Activated T-cell treated with anti-CD3 and anti-CD28 coated beads for 24 hours (primary cell): ENCODE data around the gene FADS2.

Experiments
- DNase-seq: peaks from one replicate; pipeline ENCODE4 v3.0.0-alpha.2; 2020; ENCODE audit warnings: low read depth

FADS2 gene

GRCh38 chr11:61905801-61906521, 77.9 kb downstream of the FADS2 start:
- DNase-seq: no peak

- DNase-seq: no peak
Measured at GRCh38 chr11:61906522-61906909, 78.4 kb downstream of the FADS2 start.

GRCh38 chr11:61907282-61907681, 79.2 kb downstream of the FADS2 start:
- DNase-seq: no peak

- no peak for DNase-seq
Measured at GRCh38 chr11:61907871-61908729, 80.0 kb downstream of the FADS2 start.

GRCh38 chr11:61908730-61909316, 80.7 kb downstream of the FADS2 start:
- DNase-seq: no peak

- no peak for DNase-seq
Measured at GRCh38 chr11:61910187-61911127, 82.4 kb downstream of the FADS2 start.

GRCh38 chr11:61911128-61911700, 83.1 kb downstream of the FADS2 start:
- no peak for DNase-seq

GRCh38 chr11:61911701-61912529, 83.8 kb downstream of the FADS2 start:
- DNase-seq: no peak

- DNase-seq: no peak
Measured at GRCh38 chr11:61912530-61912898, 84.4 kb downstream of the FADS2 start.

GRCh38 chr11:61912991-61913698, 85.0 kb downstream of the FADS2 start:
- no peak for DNase-seq

GRCh38 chr11:61913699-61914395, 85.7 kb downstream of the FADS2 start:
- no peak for DNase-seq

GRCh38 chr11:61914471-61915171, 86.5 kb downstream of the FADS2 start:
- no peak for DNase-seq

- DNase-seq: no peak
Measured at GRCh38 chr11:61916737-61917333, 88.7 kb downstream of the FADS2 start.
